PC-9 (cell line): Measurements from ENCODE around the gene PAIP2B.

Experiments used
- EZH2 ChIP-seq: fragments of 200-600 bp; sonication (generic); IDR thresholded peaks from 2 replicates; pipeline ENCODE4 v1.8.0; 2017; ENCODE audit warnings: antibody characterized with exemption, low read depth
- TF ChIP-seq, protein P1 (sequence below): fragments of 200-600 bp; sonication (generic); conservative IDR thresholded peaks from 2 replicates; pipeline ENCODE4 v1.6.1; 2017; ENCODE audit warnings: mixed run types, antibody characterized with exemption, mild to moderate bottlenecking, moderate library complexity

- TF ChIP-seq, protein P1, sequence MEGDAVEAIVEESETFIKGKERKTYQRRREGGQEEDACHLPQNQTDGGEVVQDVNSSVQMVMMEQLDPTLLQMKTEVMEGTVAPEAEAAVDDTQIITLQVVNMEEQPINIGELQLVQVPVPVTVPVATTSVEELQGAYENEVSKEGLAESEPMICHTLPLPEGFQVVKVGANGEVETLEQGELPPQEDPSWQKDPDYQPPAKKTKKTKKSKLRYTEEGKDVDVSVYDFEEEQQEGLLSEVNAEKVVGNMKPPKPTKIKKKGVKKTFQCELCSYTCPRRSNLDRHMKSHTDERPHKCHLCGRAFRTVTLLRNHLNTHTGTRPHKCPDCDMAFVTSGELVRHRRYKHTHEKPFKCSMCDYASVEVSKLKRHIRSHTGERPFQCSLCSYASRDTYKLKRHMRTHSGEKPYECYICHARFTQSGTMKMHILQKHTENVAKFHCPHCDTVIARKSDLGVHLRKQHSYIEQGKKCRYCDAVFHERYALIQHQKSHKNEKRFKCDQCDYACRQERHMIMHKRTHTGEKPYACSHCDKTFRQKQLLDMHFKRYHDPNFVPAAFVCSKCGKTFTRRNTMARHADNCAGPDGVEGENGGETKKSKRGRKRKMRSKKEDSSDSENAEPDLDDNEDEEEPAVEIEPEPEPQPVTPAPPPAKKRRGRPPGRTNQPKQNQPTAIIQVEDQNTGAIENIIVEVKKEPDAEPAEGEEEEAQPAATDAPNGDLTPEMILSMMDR = no peak
- no peak for TF ChIP-seq EZH2
Observed at GRCh38 chr2:71224457-71224856, 2.4 kb downstream of the PAIP2B start.
